Right lobe of liver (tissue), 6 donors: ENCODE measurements around the gene C2CD2L. TPM values are rescaled to one million over a fixed set of nuclear protein-coding genes. Genes with fewer than 3 reads are reported as not detected.

Experiments
- ATAC-seq, 4 donors: fragments of 200-7000 bp; cut with Tn5 transposase; one replicate each; pipeline ENCODE4 v1.9.1; 2020; ENCODE audit warnings: mild to moderate bottlenecking in 4 of 4, moderate library complexity in 4 of 4
- DNase-seq, 3 donors: peaks; one replicate each; pipeline ENCODE4 v3.0.0-alpha.2; 2020
- H3K27ac ChIP-seq, 3 donors: fragments of 200-600 bp; one replicate each; pipeline ENCODE4 v1.8.0; 2022
- H3K27me3 ChIP-seq, 2 donors: fragments of 200-600 bp; one replicate each; pipeline ENCODE4 v1.8.0; 2022
- H3K36me3 ChIP-seq, 4 donors: fragments of 200-600 bp; sonication (generic) in 1 of 4; one replicate each; pipeline versions ENCODE4 v1.5.1 to v1.8.0; 2017 to 2022; ENCODE audit warnings: control low read depth in 1 of 4
- H3K4me1 ChIP-seq, 4 donors: fragments of 200-600 bp; sonication (generic) in 1 of 4; one replicate each; pipeline versions ENCODE4 v1.5.1 to v1.8.0; 2017 to 2022; ENCODE audit warnings: control low read depth in 1 of 4
- H3K4me3 ChIP-seq, 3 donors: fragments of 200-600 bp; one replicate each; pipeline ENCODE4 v1.8.0; 2022
- H3K9me3 ChIP-seq, 4 donors: fragments of 200-600 bp; sonication (generic) in 1 of 4; one replicate each; pipeline versions ENCODE4 v1.5.1 to v1.8.0; 2017 to 2022; ENCODE audit warnings: control low read depth in 1 of 4
- CTCF ChIP-seq, 4 donors: fragments of 200-600 bp in 3 of 4; fragments of 450-650 bp in 1 of 4; IDR thresholded peaks; one replicate each; pipeline versions ENCODE4 v1.5.1 to v1.8.0; 2016 to 2022; ENCODE audit warnings: antibody characterized with exemption in 4 of 4, mild to moderate bottlenecking in 2 of 4
- POLR2A ChIP-seq: fragments of 450-650 bp; IDR thresholded peaks from one replicate; pipeline ENCODE4 v1.6.1; 2017; ENCODE audit warnings: antibody characterized with exemption, mild to moderate bottlenecking
- WGBS: methylation state at CpG from one replicate; pipeline ENCODE4 v1.1.6; 2018; ENCODE audit warnings: low coverage, low lambda C conversion rate; ENCODE audit not compliant: insufficient coverage; ENCODE audit errors: missing lambda C conversion rate; 5-methylcytosine and 5-hydroxymethylcytosine counted together
- intact Hi-C, 2 donors: fragments of 100-400 bp; cut with DNase I; formaldehyde crosslinking; loops; one replicate each; pipeline versions ENCODE4 v1.11.2 to v1.14.1; 2022
- total RNA-seq, 6 experiments: library from RNA; depleted of rRNA in 2 of 6; stranded (reverse); fragments of >200 nt in 2 of 6; fragmentation: NEBNext Ultra II Directional in 3 of 6; extraction: Animal tissue kit (Norgen Biotek cat#: 25700) in 3 of 6; gene quantifications; one replicate each; pipeline versions ENCODE4 v1.1.0 to v1.2.4, GENCODE V29; 2016 to 2023
- donor health status: DM: no; HTN: yes; CAD: no.
- donor health status: DM: no; HTN: no; CAD: no.
- donor health status: DM: no; HTN: no; CAD: no.
- donor health status: DM: no; HTN: yes; CAD: no.
- donor health status: DM: no; HTN: yes; CAD: no.

Gene C2CD2L
- total RNA-seq, 6 experiments from 2014 or later, result 5.4 to 9.7 (median 6.5) TPM

GRCh38 chr11:119113716-119114115 is 6.6 kb downstream of the C2CD2L start:
- Histone ChIP-seq H3K4me3 (no peak overlapping the region), H3K27me3 (no peaks in the 10 kb centered on the region), H3K4me1 (peaks cover 0 to 11% (median 1%) of the 10 kb centered on the region in 4 donors), H3K36me3 (peaks cover 0 to 32% (median 11%) of the 10 kb centered on the region in 4 donors), H3K9me3 (no peaks in the 10 kb centered on the region), H3K27ac (no peak overlapping the region)
- no CpG with 5 or more reads among the region's 9 CpGs for WGBS
- no peak for DNase-seq
- no peak for TF ChIP-seq POLR2A
- ATAC-seq, result no peak
- intact Hi-C loops, result no loop called here

- peaks cover 0 to 32% (median 11%) of the 10 kb centered on the region in 4 donors for H3K36me3 ChIP-seq
- TF ChIP-seq CTCF (IDR thresholded peaks at IDR 0.05), result no peak
- TF ChIP-seq POLR2A, result no peak
- no peak for DNase-seq
- intact Hi-C loops, result no loop called here
- no peaks in the 10 kb centered on the region for H3K27me3 ChIP-seq
- H3K4me1 ChIP-seq, result peaks cover 0 to 5% (median 0%) of the 10 kb centered on the region in 4 donors
- no peak overlapping the region for H3K27ac ChIP-seq
- no peak overlapping the region for H3K4me3 ChIP-seq
- ATAC-seq, result no peak
- H3K9me3 ChIP-seq, result no peaks in the 10 kb centered on the region
- WGBS, result 40% methylated on average over 1 of the region's 5 CpGs
These were observed 7.2 kb downstream of the C2CD2L start for GRCh38 chr11:119114351-119114750.

GRCh38 chr11:119115484-119116234 is 8.5 kb downstream of the C2CD2L start:
- TF ChIP-seq POLR2A (no peak), CTCF (IDR thresholded peaks at IDR 0.05) (no peak)
- WGBS, result 49% methylated on average over 20 of the region's 24 CpGs
- Histone ChIP-seq H3K27ac (peak overlapping the region in 2 of 3 donors; percentile 19 to 47), H3K4me3 (no peak overlapping the region), H3K27me3 (no peaks in the 10 kb centered on the region), H3K4me1 (peaks cover 0 to 3% (median 0%) of the 10 kb centered on the region in 4 donors), H3K36me3 (peaks cover 0 to 32% (median 11%) of the 10 kb centered on the region in 4 donors), H3K9me3 (no peaks in the 10 kb centered on the region)
- DNase-seq (peak; percentile 64 to 76 (median 70)), ATAC-seq (peak; percentile 73 to 90 (median 74))
- intact Hi-C loops, result no loop called here

GRCh38 chr11:119116235-119116594 is 9.1 kb downstream of the C2CD2L start:
- intact Hi-C loops, result no loop called here
- Histone ChIP-seq H3K4me3 (no peak overlapping the region), H3K27ac (peak overlapping the region in 2 of 3 donors; percentile 19 to 47), H3K36me3 (peaks cover 0 to 30% (median 10%) of the 10 kb centered on the region in 4 donors), H3K9me3 (no peaks in the 10 kb centered on the region), H3K4me1 (peaks cover 0 to 5% (median 0%) of the 10 kb centered on the region in 4 donors), H3K27me3 (no peaks in the 10 kb centered on the region)
- no peak for DNase-seq
- ATAC-seq, result peak in 1 of 4 donors; percentile 3
- TF ChIP-seq CTCF (IDR thresholded peaks at IDR 0.05), result no peak
- TF ChIP-seq POLR2A, result no peak
- 88% methylated on average over 2 of the region's 10 CpGs for WGBS

GRCh38 chr11:119116601-119117000 is 9.5 kb downstream of the C2CD2L start:
- H3K36me3 ChIP-seq, result peaks cover 0 to 26% (median 8%) of the 10 kb centered on the region in 4 donors

More at GRCh38 chr11:119116601-119117000, 9.5 kb downstream of the C2CD2L start:
- Histone ChIP-seq H3K9me3 (no peaks in the 10 kb centered on the region), H3K27me3 (no peaks in the 10 kb centered on the region), H3K4me1 (peaks cover 0 to 5% (median 0%) of the 10 kb centered on the region in 4 donors), H3K4me3 (no peak overlapping the region), H3K27ac (peak overlapping the region in 2 of 3 donors; percentile 19 to 47)
- no peak for TF ChIP-seq CTCF (IDR thresholded peaks at IDR 0.05)
- no peak for TF ChIP-seq POLR2A
- intact Hi-C loops, result no loop called here
- ATAC-seq, result no peak
- DNase-seq, result no peak
- 71% methylated on average over 4 of the region's 5 CpGs for WGBS
